OCI-LY3 (cell line): ENCODE results near the gene ZNF644.

Experiments used
- H2AFZ ChIP-seq: fragments of 200-600, 300-600 bp; shearing (Covaris generic); 2 replicates; pipeline ENCODE4 v1.6.0; 2014; ENCODE audit warnings: antibody characterized with exemption, low read depth, low read length
- H3K27ac ChIP-seq: fragments of 200-600, 300-600 bp; sonication (generic); 2 replicates; pipeline ENCODE4 v1.5.1; 2014; ENCODE audit warnings: mild to moderate bottlenecking, low read length, moderate library complexity, mixed read lengths
- H3K27me3 ChIP-seq: fragments of 200-600, 300-600 bp; sonication (generic); 2 replicates; pipeline ENCODE4 v1.6.1; 2014; ENCODE audit warnings: low read depth, low read length, mixed read lengths
- H3K36me3 ChIP-seq: fragments of 200-600, 300-600 bp; sonication (generic); replicated peaks from 2 replicates; pipeline ENCODE3; 2014; ENCODE audit warnings: low read depth, low read length, mixed read lengths
- H3K4me1 ChIP-seq: fragments of 300-600, 200-600 bp; sonication (generic); 2 replicates; pipeline ENCODE4 v1.6.1; 2014; ENCODE audit warnings: low read length, mixed read lengths
- H3K4me2 ChIP-seq: fragments of 200-600, 300-600 bp; sonication (generic); 2 replicates; pipeline ENCODE4 v1.6.1; 2014; ENCODE audit warnings: low read length, mixed read lengths
- H3K4me3 ChIP-seq: fragments of 300-600, 200-600 bp; sonication (generic); 2 replicates; pipeline ENCODE4 v1.5.1; 2014; ENCODE audit warnings: antibody characterized with exemption, mild to moderate bottlenecking, low read length, moderate library complexity
- H3K79me2 ChIP-seq: fragments of 300-600, 200-600 bp; shearing (Covaris generic); 2 replicates; pipeline ENCODE4 v1.6.1; 2014; ENCODE audit warnings: mild to moderate bottlenecking, low read length, mixed read lengths
- H3K9ac ChIP-seq: fragments of 300-600, 200-600 bp; shearing (Covaris generic); 2 replicates; pipeline ENCODE4 v1.6.0; 2014; ENCODE audit warnings: mild to moderate bottlenecking, low read length, moderate library complexity
- H3K9me3 ChIP-seq: fragments of 200-600, 300-600 bp; shearing (Covaris generic); 2 replicates; pipeline ENCODE4 v1.6.1; 2014; ENCODE audit warnings: low read length, mixed read lengths; ENCODE audit not compliant: insufficient read depth
- H4K20me1 ChIP-seq: fragments of 200-600, 300-600 bp; sonication (generic); 2 replicates; pipeline ENCODE4 v1.6.1; 2016; ENCODE audit warnings: low read length, mixed read lengths; ENCODE audit not compliant: insufficient read depth
- EZH2phosphoT487 ChIP-seq: fragments of 200-600 bp; shearing (Covaris generic); IDR thresholded peaks from 2 replicates; pipeline ENCODE4 v1.6.1; 2018; ENCODE audit warnings: antibody characterized with exemption, mixed run types, low read depth
- TF ChIP-seq, protein P1 (sequence below): fragments of 200-600, 300-600 bp; sonication (generic); IDR thresholded peaks from 2 replicates; pipeline ENCODE4 v1.5.1; 2014; ENCODE audit warnings: antibody characterized with exemption, low read length, low read depth

ZNF644 gene

DNA sequence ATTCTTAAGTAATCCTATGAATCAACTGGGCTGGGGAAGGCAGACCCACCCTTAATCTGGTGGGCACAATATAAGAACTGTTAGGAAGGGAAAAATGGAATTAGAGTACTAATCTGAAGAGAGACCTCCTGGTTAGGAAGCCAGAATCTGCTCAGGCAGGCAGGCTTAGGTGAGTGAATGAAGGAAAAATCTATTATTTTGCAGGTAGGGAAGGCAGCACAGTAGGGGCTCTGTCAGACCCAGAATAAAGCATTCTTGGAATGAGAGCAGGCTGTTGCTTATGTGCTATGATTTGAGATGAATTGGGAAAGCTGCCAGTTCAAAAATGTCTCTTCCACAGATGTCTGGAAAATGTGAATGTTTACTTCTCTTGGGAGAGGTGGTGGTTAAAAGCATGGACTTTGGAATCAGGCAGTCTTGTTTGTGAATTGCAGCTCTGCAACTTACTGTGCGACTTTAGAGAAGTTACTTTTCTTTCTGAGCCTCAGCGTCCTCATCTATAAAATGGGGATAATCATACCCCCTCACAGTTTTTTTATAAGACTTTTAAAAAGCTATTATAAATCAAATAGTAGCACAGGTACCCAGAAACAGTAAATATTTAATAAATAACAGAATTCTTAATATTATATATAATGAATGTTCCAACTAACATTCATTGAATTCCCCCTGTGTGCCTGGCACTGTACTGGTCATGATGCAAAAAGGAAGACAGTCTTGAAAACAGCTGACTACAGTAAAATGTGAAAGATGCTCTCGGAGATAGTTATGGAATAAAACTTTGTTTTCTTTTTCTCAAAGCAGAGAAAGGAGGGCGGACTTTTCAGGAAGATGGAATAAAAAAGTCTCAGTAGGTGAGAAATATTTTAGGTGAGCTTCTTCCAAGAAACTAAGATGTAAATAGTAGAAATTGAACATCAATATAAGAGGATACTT, 15.3 kb upstream of the ZNF644 start:
- H3K4me1 ChIP-seq: peaks cover 14% of the 10 kb centered on the region
- no peak overlapping the region for H3K4me2 ChIP-seq

DNA sequence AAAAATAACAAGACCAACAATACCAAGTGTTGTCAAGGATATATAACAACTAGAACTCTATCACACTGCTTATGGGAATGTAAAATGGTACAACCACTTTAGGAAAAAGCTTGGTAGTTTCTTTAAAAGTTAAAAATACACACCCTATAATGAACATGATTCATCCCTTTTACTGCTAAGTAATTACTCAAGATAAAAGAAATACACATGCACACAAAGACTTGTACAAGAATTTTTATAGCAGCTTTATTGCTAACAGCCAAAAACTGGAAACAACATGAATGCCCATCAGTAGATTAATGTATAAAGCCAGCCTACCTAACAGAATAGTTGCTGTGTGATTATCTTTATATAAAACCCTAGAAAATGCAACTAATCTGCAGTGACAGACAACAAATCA, 10.5 kb upstream of the ZNF644 start:
- no peak overlapping the region for H3K4me2 ChIP-seq
- H2AFZ ChIP-seq: no peak overlapping the region
- H3K4me3 ChIP-seq: no peak overlapping the region
- H3K9me3 ChIP-seq: no peaks in the 10 kb centered on the region
- H3K4me1 ChIP-seq: no peaks in the 10 kb centered on the region
- no peaks in the 10 kb centered on the region for H3K36me3 ChIP-seq
- no peaks in the 10 kb centered on the region for H3K79me2 ChIP-seq
- H4K20me1 ChIP-seq: no peaks in the 10 kb centered on the region
- H3K27me3 ChIP-seq: no peaks in the 10 kb centered on the region
- no peak overlapping the region for H3K9ac ChIP-seq
- TF ChIP-seq, protein P1, sequence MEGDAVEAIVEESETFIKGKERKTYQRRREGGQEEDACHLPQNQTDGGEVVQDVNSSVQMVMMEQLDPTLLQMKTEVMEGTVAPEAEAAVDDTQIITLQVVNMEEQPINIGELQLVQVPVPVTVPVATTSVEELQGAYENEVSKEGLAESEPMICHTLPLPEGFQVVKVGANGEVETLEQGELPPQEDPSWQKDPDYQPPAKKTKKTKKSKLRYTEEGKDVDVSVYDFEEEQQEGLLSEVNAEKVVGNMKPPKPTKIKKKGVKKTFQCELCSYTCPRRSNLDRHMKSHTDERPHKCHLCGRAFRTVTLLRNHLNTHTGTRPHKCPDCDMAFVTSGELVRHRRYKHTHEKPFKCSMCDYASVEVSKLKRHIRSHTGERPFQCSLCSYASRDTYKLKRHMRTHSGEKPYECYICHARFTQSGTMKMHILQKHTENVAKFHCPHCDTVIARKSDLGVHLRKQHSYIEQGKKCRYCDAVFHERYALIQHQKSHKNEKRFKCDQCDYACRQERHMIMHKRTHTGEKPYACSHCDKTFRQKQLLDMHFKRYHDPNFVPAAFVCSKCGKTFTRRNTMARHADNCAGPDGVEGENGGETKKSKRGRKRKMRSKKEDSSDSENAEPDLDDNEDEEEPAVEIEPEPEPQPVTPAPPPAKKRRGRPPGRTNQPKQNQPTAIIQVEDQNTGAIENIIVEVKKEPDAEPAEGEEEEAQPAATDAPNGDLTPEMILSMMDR: no peak
- no peak for TF ChIP-seq EZH2phosphoT487
- H3K27ac ChIP-seq: no peak overlapping the region

More for the DNA sequence above, 15.3 kb upstream of the ZNF644 start:
- no peak overlapping the region for H3K27ac ChIP-seq
- H3K27me3 ChIP-seq: no peaks in the 10 kb centered on the region
- H4K20me1 ChIP-seq: no peaks in the 10 kb centered on the region
- H2AFZ ChIP-seq: no peak overlapping the region
- no peaks in the 10 kb centered on the region for H3K9me3 ChIP-seq
- no peaks in the 10 kb centered on the region for H3K79me2 ChIP-seq
- no peaks in the 10 kb centered on the region for H3K36me3 ChIP-seq
- H3K9ac ChIP-seq: no peak overlapping the region
- TF ChIP-seq, protein P1: no peak
- no peak for TF ChIP-seq EZH2phosphoT487
- H3K4me3 ChIP-seq: no peak overlapping the region

DNA sequence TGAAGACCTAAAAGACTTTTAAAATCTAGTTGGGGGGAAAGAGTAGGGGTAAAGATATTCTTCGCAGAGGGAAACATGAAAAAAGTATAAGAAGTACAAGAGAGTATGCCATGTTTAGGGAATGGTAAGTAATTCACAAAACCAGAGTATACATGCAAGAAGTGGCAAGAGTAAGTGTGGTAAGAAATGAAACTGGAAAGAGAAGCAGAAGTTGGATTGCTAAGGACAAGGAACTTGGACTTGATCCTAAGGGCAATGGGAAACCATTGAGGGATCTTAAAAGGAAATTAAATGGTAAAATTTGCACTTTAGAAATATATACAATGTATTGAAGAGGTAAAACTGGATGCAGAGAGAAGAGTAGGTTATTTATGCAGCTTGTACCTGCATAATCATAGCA, 9.2 kb upstream of the ZNF644 start:
- no peaks in the 10 kb centered on the region for H3K4me1 ChIP-seq
- no peak overlapping the region for H3K4me2 ChIP-seq

DNA sequence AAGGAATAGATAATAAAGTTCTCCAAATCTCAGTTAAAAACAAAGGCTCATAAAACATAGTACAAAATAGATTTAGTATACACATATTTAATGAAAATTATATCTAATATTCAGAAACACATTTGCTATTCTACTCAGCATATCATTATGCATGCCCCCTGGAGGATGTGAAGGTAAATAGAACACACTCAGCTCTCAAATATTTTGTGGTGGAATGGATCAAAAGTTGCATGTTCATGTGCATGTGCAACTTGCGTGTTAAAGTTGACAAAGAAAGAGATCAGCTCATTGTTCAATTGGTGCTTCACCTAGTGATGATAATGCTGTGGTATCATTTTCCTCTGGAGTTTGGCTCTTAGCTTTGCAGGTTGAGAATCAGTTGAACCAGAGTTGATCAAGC, 4.9 kb upstream of the ZNF644 start:
- no peak overlapping the region for H3K27ac ChIP-seq
- H3K36me3 ChIP-seq: no peaks in the 10 kb centered on the region
- H3K27me3 ChIP-seq: no peaks in the 10 kb centered on the region
- H3K4me3 ChIP-seq: no peak overlapping the region
- no peaks in the 10 kb centered on the region for H3K9me3 ChIP-seq
- H3K9ac ChIP-seq: no peak overlapping the region
- H2AFZ ChIP-seq: no peak overlapping the region
- no peak for TF ChIP-seq EZH2phosphoT487
- TF ChIP-seq, protein P1: no peak
- peaks cover 27% of the 10 kb centered on the region for H3K4me1 ChIP-seq
- no peaks in the 10 kb centered on the region for H4K20me1 ChIP-seq
- no peak overlapping the region for H3K4me2 ChIP-seq
- peaks cover 7% of the 10 kb centered on the region; the same call in 1 of the 2 replicates for H3K79me2 ChIP-seq

More for the DNA sequence above, 9.2 kb upstream of the ZNF644 start:
- H3K27me3 ChIP-seq: no peaks in the 10 kb centered on the region
- no peak overlapping the region for H3K9ac ChIP-seq
- H3K9me3 ChIP-seq: no peaks in the 10 kb centered on the region
- no peak overlapping the region for H2AFZ ChIP-seq
- no peak overlapping the region for H3K27ac ChIP-seq
- H3K36me3 ChIP-seq: no peaks in the 10 kb centered on the region
- no peaks in the 10 kb centered on the region for H4K20me1 ChIP-seq
- TF ChIP-seq EZH2phosphoT487: no peak
- TF ChIP-seq, protein P1: no peak
- H3K4me3 ChIP-seq: no peak overlapping the region
- H3K79me2 ChIP-seq: no peaks in the 10 kb centered on the region
